Left ventricle myocardium inferior (tissue), 1 donor: ENCODE data around the gene NBPF14. TPM values are rescaled to one million over a fixed set of nuclear protein-coding genes. Genes with fewer than 3 reads are reported as not detected.
"Not testable (repeated sequence)": the region's sequence is repeated elsewhere in the genome, so short reads cannot be mapped to it uniquely, and the experiment has no call there.

Experiments used
- DNase-seq: peaks from one replicate; pipeline ENCODE4 v3.0.0-alpha.2; 2020
- H3K27ac ChIP-seq: fragments of 200-600 bp; replicated peaks from 2 replicates; pipeline ENCODE4 v1.8.0; 2021
- H3K27me3 ChIP-seq: fragments of 200-600 bp; 2 replicates; pipeline ENCODE4 v1.8.0; 2021; ENCODE audit warnings: low read depth
- H3K36me3 ChIP-seq: fragments of 200-600 bp; 2 replicates; pipeline ENCODE4 v1.8.0; 2021
- H3K4me1 ChIP-seq: fragments of 200-600 bp; 2 replicates; pipeline ENCODE4 v1.8.0; 2021
- H3K4me3 ChIP-seq: fragments of 200-600 bp; 2 replicates; pipeline ENCODE4 v1.8.0; 2021; ENCODE audit warnings: mild to moderate bottlenecking, moderate library complexity
- H3K9me3 ChIP-seq: fragments of 200-600 bp; replicated peaks from 2 replicates; pipeline ENCODE4 v1.8.0; 2021
- CTCF ChIP-seq: fragments of 200-600 bp; IDR thresholded peaks from 2 replicates; pipeline ENCODE4 v1.8.0; 2021; ENCODE audit warnings: antibody characterized with exemption, mild to moderate bottlenecking, borderline replicate concordance
- intact Hi-C: fragments of 100-400 bp; cut with micrococcal nuclease; formaldehyde crosslinking; loops from one replicate; pipeline ENCODE4 v1.11.0; 2022
- long read RNA-seq: library from polyadenylated mRNA; unstranded; transcript quantifications from one replicate; pipeline ENCODE4 v2.0.0, GENCODE V29; 2021
- total RNA-seq: library from RNA; stranded (reverse); fragmentation: NEBNext Ultra II Directional; extraction: Animal tissue kit (Norgen Biotek cat#: 25700); gene quantifications from one replicate; pipeline ENCODE4 v1.2.1, GENCODE V29; 2021
- donor health status: DM: no; HTN: yes; CAD: no; lungs with severe emphysema.

The NBPF14 gene, protein sequence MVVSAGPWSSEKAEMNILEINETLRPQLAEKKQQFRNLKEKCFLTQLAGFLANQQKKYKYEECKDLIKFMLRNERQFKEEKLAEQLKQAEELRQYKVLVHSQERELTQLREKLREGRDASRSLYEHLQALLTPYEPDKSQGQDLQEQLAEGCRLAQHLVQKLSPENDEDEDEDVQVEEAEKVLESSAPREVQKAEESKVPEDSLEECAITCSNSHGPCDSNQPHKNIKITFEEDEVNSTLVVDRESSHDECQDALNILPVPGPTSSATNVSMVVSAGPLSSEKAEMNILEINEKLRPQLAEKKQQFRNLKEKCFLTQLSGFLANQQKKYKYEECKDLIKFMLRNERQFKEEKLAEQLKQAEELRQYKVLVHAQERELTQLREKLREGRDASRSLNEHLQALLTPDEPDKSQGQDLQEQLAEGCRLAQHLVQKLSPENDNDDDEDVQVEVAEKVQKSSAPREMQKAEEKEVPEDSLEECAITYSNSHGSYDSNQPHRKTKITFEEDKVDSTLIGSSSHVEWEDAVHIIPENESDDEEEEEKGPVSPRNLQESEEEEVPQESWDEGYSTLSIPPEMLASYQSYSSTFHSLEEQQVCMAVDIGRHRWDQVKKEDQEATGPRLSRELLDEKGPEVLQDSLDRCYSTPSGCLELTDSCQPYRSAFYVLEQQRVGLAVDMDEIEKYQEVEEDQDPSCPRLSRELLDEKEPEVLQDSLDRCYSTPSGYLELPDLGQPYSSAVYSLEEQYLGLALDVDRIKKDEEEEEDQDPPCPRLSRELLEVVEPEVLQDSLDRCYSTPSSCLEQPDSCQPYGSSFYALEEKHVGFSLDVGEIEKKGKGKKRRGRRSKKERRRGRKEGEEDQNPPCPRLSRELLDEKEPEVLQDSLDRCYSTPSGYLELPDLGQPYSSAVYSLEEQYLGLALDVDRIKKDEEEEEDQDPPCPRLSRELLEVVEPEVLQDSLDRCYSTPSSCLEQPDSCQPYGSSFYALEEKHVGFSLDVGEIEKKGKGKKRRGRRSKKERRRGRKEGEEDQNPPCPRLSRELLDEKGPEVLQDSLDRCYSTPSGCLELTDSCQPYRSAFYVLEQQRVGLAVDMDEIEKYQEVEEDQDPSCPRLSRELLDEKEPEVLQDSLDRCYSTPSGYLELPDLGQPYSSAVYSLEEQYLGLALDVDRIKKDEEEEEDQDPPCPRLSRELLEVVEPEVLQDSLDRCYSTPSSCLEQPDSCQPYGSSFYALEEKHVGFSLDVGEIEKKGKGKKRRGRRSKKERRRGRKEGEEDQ (N-terminal part only)
- 5.3 TPM for total RNA-seq
- long read RNA-seq, partial matches to known transcripts, result 1 of 2 reads
- long read RNA-seq, other reads (novel, unspliced or antisense), result 0 of 2 reads

GRCh38 chr1:148595911-148596310, at the start of gene NBPF14:
TSS of gene NBPF14 (minus strand) at chr1:148596011. CDS start at chr1:148595717, 294 bp downstream.
- H3K4me3 ChIP-seq, H3K27ac ChIP-seq, H3K36me3 ChIP-seq, H3K27me3 ChIP-seq, intact Hi-C loops, H3K4me1 ChIP-seq, H3K9me3 ChIP-seq, DNase-seq: not testable (repeated sequence)

- H3K27ac ChIP-seq, H3K9me3 ChIP-seq, H3K4me1 ChIP-seq, H3K36me3 ChIP-seq, intact Hi-C loops, H3K4me3 ChIP-seq, H3K27me3 ChIP-seq: not testable (repeated sequence)
- peak; percentile 28 for DNase-seq
Observed at GRCh38 chr1:148625451-148625850, 29.6 kb upstream of the NBPF14 start.

DNA sequence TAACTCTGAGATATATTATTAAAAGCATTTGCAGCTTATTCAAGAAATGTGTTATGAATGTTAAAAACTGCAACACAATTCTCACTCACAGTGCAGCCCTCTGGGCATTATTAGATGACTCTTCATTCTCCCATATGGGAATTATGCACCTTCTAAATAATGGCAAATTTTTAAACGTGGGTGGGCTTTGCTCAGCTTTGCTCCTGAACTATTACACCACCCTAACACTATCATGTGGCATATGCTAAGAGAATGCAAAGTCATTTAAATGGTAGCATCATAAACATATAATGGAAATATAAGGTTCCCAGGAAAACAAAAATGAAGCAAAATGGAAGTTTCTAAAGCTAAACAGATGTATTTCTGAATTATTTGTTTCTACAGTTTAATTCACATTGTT, 22.4 kb upstream of the NBPF14 start:
- DNase-seq, H3K9me3 ChIP-seq, H3K27ac ChIP-seq, H3K27me3 ChIP-seq, intact Hi-C loops, H3K36me3 ChIP-seq, H3K4me1 ChIP-seq, H3K4me3 ChIP-seq: not testable (repeated sequence)

- H3K36me3 ChIP-seq, intact Hi-C loops, H3K4me3 ChIP-seq, H3K27me3 ChIP-seq, H3K4me1 ChIP-seq, H3K27ac ChIP-seq, H3K9me3 ChIP-seq: not testable (repeated sequence)
- DNase-seq, result peak; percentile 5
Observed at GRCh38 chr1:148605266-148605665, 9.5 kb upstream of the NBPF14 start.

DNA sequence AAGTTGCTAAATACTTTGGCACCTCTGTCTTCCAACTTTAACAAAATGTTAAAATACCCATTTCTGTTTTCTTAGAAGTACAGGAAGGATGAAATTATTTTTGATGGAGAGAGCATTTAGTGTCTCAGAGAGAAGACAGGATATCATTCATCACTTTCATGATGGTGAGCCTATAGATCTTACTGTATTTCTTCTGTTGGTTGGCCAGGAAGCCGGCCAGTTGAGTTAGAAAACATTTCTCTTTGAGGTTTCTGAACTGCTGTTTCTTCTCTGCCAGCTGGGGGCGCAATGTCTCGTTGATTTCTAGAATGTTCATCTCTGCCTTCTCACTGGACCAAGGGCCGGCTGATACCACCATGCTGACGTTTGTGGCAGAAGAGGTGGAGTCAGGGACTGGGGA, 451 bp downstream of the NBPF14 start:
- H3K4me1 ChIP-seq, H3K4me3 ChIP-seq, H3K9me3 ChIP-seq, H3K27ac ChIP-seq, DNase-seq, H3K27me3 ChIP-seq, H3K36me3 ChIP-seq, intact Hi-C loops: not testable (repeated sequence)

DNA sequence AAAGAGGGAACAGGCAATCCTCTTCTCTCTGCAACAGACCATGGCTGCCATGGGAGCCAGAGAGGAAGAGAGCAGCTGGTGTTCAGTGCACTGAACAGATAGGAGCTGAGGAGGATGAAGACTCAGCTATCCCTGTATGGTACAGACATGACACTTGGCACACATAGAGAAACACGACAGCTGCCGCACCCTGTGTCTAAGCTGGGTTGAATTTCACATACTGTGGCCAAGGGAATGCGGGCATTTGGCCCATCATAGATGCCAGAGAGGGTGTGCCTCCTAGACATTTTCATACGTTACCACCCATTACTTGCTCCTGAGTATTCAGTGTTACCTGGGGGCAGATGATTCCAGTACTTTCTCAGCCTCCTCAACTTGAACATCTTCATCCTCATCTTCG, 4.7 kb downstream of the NBPF14 start:
- not testable (repeated sequence) for H3K27ac ChIP-seq

GRCh38 chr1:148532158-148532557, 63.7 kb downstream of the NBPF14 start:
- H3K9me3 ChIP-seq, H3K4me1 ChIP-seq, intact Hi-C loops, H3K36me3 ChIP-seq, DNase-seq, H3K27me3 ChIP-seq, H3K27ac ChIP-seq, H3K4me3 ChIP-seq: not testable (repeated sequence)

More for the DNA sequence above, 4.7 kb downstream of the NBPF14 start:
- DNase-seq, H3K36me3 ChIP-seq, H3K27me3 ChIP-seq, H3K4me3 ChIP-seq, H3K9me3 ChIP-seq, H3K4me1 ChIP-seq, intact Hi-C loops: not testable (repeated sequence)

GRCh38 chr1:148529101-148529567, 66.7 kb downstream of the NBPF14 start:
- H3K4me1 ChIP-seq, intact Hi-C loops, H3K9me3 ChIP-seq, H3K27ac ChIP-seq, DNase-seq, H3K27me3 ChIP-seq, H3K36me3 ChIP-seq: not testable (repeated sequence)
- H3K4me3 ChIP-seq, result peak overlapping the region; percentile 52

DNA sequence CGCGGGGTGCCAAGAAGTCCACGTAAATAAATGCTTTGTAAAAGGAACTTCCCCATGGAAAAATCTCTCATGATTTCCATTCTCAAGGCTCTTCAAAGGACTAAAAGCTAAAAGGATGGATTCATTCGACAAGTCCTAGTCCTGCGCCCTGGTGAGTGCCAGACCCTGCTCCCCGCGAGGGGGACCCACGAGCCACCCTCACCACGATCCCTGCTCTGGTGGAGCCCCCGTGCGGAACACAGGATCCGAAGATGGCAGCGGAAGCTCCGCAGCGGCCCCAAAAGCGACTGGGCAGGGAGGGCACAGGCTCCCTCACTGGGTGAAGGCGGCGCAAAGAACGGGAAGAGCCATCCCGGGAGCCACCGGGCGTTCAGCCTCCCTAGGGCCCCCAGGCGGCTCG, 67.2 kb downstream of the NBPF14 start:
- H3K27ac ChIP-seq, intact Hi-C loops, H3K36me3 ChIP-seq, H3K9me3 ChIP-seq, H3K27me3 ChIP-seq, H3K4me1 ChIP-seq, DNase-seq: not testable (repeated sequence)
- peak; percentile 23 for TF ChIP-seq CTCF
- peak overlapping the region; percentile 52 for H3K4me3 ChIP-seq

GRCh38 chr1:148526587-148526986, 69.2 kb downstream of the NBPF14 start:
- H3K27me3 ChIP-seq, H3K4me3 ChIP-seq, DNase-seq, H3K9me3 ChIP-seq, H3K4me1 ChIP-seq, intact Hi-C loops, H3K36me3 ChIP-seq, H3K27ac ChIP-seq: not testable (repeated sequence)

- H3K36me3 ChIP-seq, H3K4me1 ChIP-seq, intact Hi-C loops, H3K9me3 ChIP-seq, H3K27me3 ChIP-seq, DNase-seq: not testable (repeated sequence)
- H3K4me3 ChIP-seq, result peak overlapping the region; percentile 63
- peak overlapping the region; percentile 71 for H3K27ac ChIP-seq
Observed at GRCh38 chr1:148523205-148524144, 72.3 kb downstream of the NBPF14 start.
